ENCODE results near the gene GLT6D1.
A peak's percentile ranks its signal among the peaks of the same experiment; 100 is the strongest.
"Not testable (repeated sequence)": the region's sequence is repeated elsewhere in the genome, so short reads cannot be mapped to it uniquely, and the experiment has no call there.

The GLT6D1 gene

GRCh38 chr9:135639196-135639595, at the start of gene GLT6D1:
Gene GLT6D1, minus strand, starts transcription at chr9:135639540. Its CDS starts 353 bp downstream, at chr9:135639187.
- no peak for DNase-seq (ENCODE audit: low spot score)

GRCh38 chr9:135689011-135689410, 49.7 kb upstream of the GLT6D1 start:
- DNase-seq (ENCODE audit: low spot score) = no peak

GRCh38 chr9:135687216-135687615, 47.9 kb upstream of the GLT6D1 start:
- no peak for DNase-seq (ENCODE audit: low spot score)

GRCh38 chr9:135684691-135685090, 45.4 kb upstream of the GLT6D1 start:
- DNase-seq (ENCODE audit: low spot score) = no peak

GRCh38 chr9:135683401-135684034, 44.2 kb upstream of the GLT6D1 start:
- no peak for DNase-seq (ENCODE audit: low spot score)

- DNase-seq (ENCODE audit: low spot score) = no peak
Observed at GRCh38 chr9:135681161-135681560, 41.8 kb upstream of the GLT6D1 start.

GRCh38 chr9:135680056-135680455, 40.7 kb upstream of the GLT6D1 start:
- no peak for DNase-seq (ENCODE audit: low spot score)

GRCh38 chr9:135678236-135679017, 39.1 kb upstream of the GLT6D1 start:
- DNase-seq (ENCODE audit: low spot score) = no peak

- no peak for DNase-seq (ENCODE audit: low spot score)
Observed at GRCh38 chr9:135677641-135678168, 38.4 kb upstream of the GLT6D1 start.

GRCh38 chr9:135676891-135677290, 37.6 kb upstream of the GLT6D1 start:
- DNase-seq (ENCODE audit: low spot score) = no peak

- no peak for DNase-seq (ENCODE audit: low spot score)
Observed at GRCh38 chr9:135674977-135675376, 35.6 kb upstream of the GLT6D1 start.

- DNase-seq (ENCODE audit: low spot score) = no peak
Observed at GRCh38 chr9:135673941-135674340, 34.6 kb upstream of the GLT6D1 start.

- DNase-seq (ENCODE audit: low spot score) = not testable (repeated sequence)
Observed at GRCh38 chr9:135672786-135673185, 33.4 kb upstream of the GLT6D1 start.

- DNase-seq (ENCODE audit: low spot score) = no peak
Observed at GRCh38 chr9:135671591-135672041, 32.3 kb upstream of the GLT6D1 start.

- DNase-seq (ENCODE audit: low spot score) = no peak
Observed at GRCh38 chr9:135670721-135671590, 31.6 kb upstream of the GLT6D1 start.

GRCh38 chr9:135669616-135670285, 30.4 kb upstream of the GLT6D1 start:
- no peak for DNase-seq (ENCODE audit: low spot score)

- DNase-seq (ENCODE audit: low spot score) = not testable (repeated sequence)
Observed at GRCh38 chr9:135669018-135669417, 29.7 kb upstream of the GLT6D1 start.

- peak; percentile 5 for DNase-seq (ENCODE audit: low spot score)
Observed at GRCh38 chr9:135667463-135668001, 28.2 kb upstream of the GLT6D1 start.

- no peak for DNase-seq (ENCODE audit: low spot score)
Observed at GRCh38 chr9:135666534-135667462, 27.5 kb upstream of the GLT6D1 start.

GRCh38 chr9:135665795-135666189, 26.5 kb upstream of the GLT6D1 start:
- DNase-seq (ENCODE audit: low spot score) = peak; percentile 17
